ENCODE results near the gene NBR1.
"Not testable (repeated sequence)": the region's sequence is repeated elsewhere in the genome, so short reads cannot be mapped to it uniquely, and the experiment has no call there.

The NBR1 gene

GRCh38 chr17:43170766-43171585 is at the start of gene NBR1:
Gene NBR1 (plus strand): TSS chr17:43171214. CDS start chr17:43175800, 4,586 bp downstream.
- peak; percentile 96 for DNase-seq

GRCh38 chr17:43125133-43125966 is 45.7 kb upstream of the NBR1 start, which contains the start of gene BRCA1:
Gene BRCA1 (minus strand): TSS chr17:43125364. CDS start chr17:43124096, 1,268 bp downstream.
- DNase-seq: peak; percentile 99

- no peak for DNase-seq
Observed at GRCh38 chr17:43125967-43126910, 44.8 kb upstream of the NBR1 start.

- DNase-seq: no peak
Observed at GRCh38 chr17:43126911-43127290, 44.1 kb upstream of the NBR1 start.

GRCh38 chr17:43127333-43127876 is 43.6 kb upstream of the NBR1 start:
- not testable (repeated sequence) for DNase-seq

GRCh38 chr17:43129671-43130010 is 41.4 kb upstream of the NBR1 start:
- DNase-seq: no peak

- no peak for DNase-seq
Observed at GRCh38 chr17:43132117-43132516, 38.9 kb upstream of the NBR1 start.

- DNase-seq: not testable (repeated sequence)
Observed at GRCh38 chr17:43133439-43133838, 37.6 kb upstream of the NBR1 start.

- no peak for DNase-seq
Observed at GRCh38 chr17:43134774-43135453, 36.1 kb upstream of the NBR1 start.

- no peak for DNase-seq
Observed at GRCh38 chr17:43135454-43135819, 35.6 kb upstream of the NBR1 start.

- DNase-seq: not testable (repeated sequence)
Observed at GRCh38 chr17:43136574-43136973, 34.4 kb upstream of the NBR1 start.

- DNase-seq: not testable (repeated sequence)
Observed at GRCh38 chr17:43138531-43138930, 32.5 kb upstream of the NBR1 start.

- DNase-seq: no peak
Observed at GRCh38 chr17:43140396-43141332, 30.4 kb upstream of the NBR1 start.

GRCh38 chr17:43142153-43142552 is 28.9 kb upstream of the NBR1 start:
- no peak for DNase-seq

GRCh38 chr17:43143201-43143600 is 27.8 kb upstream of the NBR1 start:
- DNase-seq: no peak

- DNase-seq: no peak
Observed at GRCh38 chr17:43146649-43147048, 24.4 kb upstream of the NBR1 start.

- no peak for DNase-seq
Observed at GRCh38 chr17:43151880-43152456, 19.0 kb upstream of the NBR1 start.

GRCh38 chr17:43153197-43153835 is 17.7 kb upstream of the NBR1 start:
- not testable (repeated sequence) for DNase-seq

GRCh38 chr17:43155666-43156065 is 15.3 kb upstream of the NBR1 start:
- no peak for DNase-seq

GRCh38 chr17:43159232-43159631 is 11.8 kb upstream of the NBR1 start:
- not testable (repeated sequence) for DNase-seq

All from NCI-H510A (cell line).